GM12801 (cell line): ENCODE results near the gene KIF1B.

ENCODE experiments used
- CTCF ChIP-seq: IDR thresholded peaks from one replicate; pipeline ENCODE4 v1.5.1; 2011; ENCODE audit warnings: control low read depth; ENCODE audit not compliant: insufficient read length; ENCODE audit errors: extremely low read depth

Gene KIF1B

DNA sequence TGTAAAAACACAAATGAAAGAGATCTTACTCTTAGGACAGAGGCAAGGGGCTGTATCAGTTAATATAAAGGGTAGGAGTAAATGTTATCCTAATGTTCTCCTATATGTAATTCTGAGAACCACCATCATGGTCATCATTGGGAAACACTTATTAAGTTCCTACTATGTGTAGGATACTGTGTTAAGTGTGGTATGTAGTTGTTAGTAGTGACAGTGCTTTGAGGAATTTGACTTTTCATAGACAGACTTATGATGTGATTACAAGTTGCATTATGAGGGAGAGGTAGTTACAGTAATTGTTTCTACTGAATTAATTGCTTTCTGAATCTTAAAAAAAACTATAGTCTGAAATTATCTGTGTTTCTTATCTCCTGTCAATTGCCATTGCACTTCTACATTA, 136.7 kb downstream of the KIF1B start:
- TF ChIP-seq CTCF: no peak

- no peak for TF ChIP-seq CTCF
Observed at GRCh38 chr1:10353282-10353681, 142.9 kb downstream of the KIF1B start.

- TF ChIP-seq CTCF: no peak
Observed at GRCh38 chr1:10353693-10354092, 143.3 kb downstream of the KIF1B start.

DNA sequence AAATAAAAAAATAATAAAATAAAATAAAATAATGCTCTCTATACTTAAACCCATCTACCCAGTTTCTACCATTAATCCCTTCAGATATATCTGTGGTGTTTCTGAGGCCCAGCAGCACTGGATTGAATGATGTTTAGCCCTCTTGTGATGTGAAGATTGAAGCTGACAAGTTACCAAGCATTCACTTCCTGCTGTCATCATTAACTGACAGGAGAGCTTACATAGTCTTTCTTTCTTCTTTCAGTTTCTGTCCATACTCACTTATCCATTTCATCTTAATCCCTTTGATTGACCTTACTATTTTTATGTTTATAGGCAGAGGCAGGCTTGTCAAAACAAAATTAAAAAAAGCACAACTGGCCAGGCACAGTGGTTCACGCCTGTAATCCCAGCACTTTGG, 149.7 kb downstream of the KIF1B start:
- TF ChIP-seq CTCF: no peak

DNA sequence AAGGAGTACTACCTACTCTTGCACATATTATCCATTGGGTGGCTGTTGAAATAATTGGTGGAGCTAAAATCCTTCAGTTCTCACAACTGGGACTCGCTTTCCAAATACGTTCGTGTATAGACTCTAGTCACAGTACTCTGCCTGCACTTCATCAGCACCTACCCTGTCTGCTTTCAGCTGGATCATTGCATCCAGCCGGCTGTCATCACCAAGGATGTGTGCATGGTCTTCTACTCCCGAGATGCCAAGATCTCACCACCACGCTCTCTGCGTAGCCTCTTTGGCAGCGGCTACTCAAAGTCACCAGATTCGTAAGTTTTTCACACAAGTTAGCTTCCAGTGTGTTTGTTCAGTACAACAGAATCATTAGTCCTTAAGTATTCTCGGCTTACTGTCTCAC, 151.1 kb downstream of the KIF1B start:
- TF ChIP-seq CTCF: no peak

DNA sequence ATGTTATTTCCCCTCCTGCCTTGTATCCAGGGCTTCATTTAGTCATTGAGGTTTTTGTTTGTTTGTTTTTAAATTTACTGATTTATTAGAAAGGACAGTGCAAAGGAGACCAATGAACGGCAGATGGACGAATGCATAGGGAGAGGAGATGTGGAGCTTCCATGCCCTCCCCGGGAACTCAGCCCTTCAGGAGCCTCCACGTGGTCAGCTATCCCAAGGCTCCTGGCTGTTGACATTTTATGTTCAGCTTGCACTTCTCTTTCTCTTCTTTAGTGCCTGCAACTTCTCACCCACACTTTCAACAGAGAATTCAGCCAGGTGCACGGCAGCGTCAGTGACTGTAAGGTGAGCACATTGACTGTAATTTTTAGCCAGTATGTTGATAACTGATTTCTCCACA, 157.8 kb downstream of the KIF1B start:
- TF ChIP-seq CTCF: no peak

DNA sequence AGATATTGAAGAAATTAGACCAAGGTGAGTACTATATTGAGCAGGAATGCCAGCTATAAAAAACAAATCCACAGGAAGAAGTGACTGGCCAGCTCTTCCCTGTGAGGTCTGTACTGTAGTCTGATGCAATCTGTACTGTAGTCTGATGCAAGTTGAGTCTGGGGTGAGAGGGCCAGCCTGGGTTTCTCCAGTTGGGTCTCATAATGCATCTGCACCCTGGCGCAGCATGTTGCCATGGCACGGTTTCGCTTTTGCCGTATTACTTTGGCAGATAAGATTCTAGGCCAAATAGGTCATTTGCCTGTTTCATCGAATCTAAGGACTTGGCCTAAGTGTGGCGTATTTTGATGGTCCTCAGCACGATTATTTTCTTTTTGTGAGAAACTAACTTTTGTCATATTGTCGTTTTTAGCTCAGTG, 164.1 kb downstream of the KIF1B start:
- TF ChIP-seq CTCF: no peak
